Activated gamma-delta T cell (primary cell): ENCODE data around the gene KLHL8.
A peak's percentile ranks its signal among the peaks of the same experiment; 100 is the strongest.

Source experiments
- DNase-seq: peaks from one replicate; lab custom pipeline; 2025; lab: John Stamatoyannopoulos, UW
- total RNA-seq, 2 donors: gene quantifications; one replicate each; lab custom pipeline; 2026; lab: John Stamatoyannopoulos, UW

KLHL8 gene
- total RNA-seq = 23.0 to 28.7 reads per million in 2 donors

- DNase-seq = peak; percentile 80
Measured at GRCh38 chr4:87220094-87220822, at the start of gene KLHL8. Gene KLHL8, minus strand, starts transcription at chr4:87220618. Its CDS starts 25,079 bp downstream, at chr4:87195539.

- DNase-seq = no peak
Measured at GRCh38 chr4:87270144-87270543, 49.7 kb upstream of the KLHL8 start.

GRCh38 chr4:87268411-87268810 is 48.0 kb upstream of the KLHL8 start:
- no peak for DNase-seq

- no peak for DNase-seq
Measured at GRCh38 chr4:87266986-87267385, 46.6 kb upstream of the KLHL8 start.

- no peak for DNase-seq
Measured at GRCh38 chr4:87262886-87263285, 42.5 kb upstream of the KLHL8 start.

- no peak for DNase-seq
Measured at GRCh38 chr4:87260477-87260876, 40.1 kb upstream of the KLHL8 start.

- no peak for DNase-seq
Measured at GRCh38 chr4:87258677-87259076, 38.3 kb upstream of the KLHL8 start.

GRCh38 chr4:87257523-87257922 is 37.1 kb upstream of the KLHL8 start:
- no peak for DNase-seq

GRCh38 chr4:87255755-87256154 is 35.3 kb upstream of the KLHL8 start:
- no peak for DNase-seq

- DNase-seq = no peak
Measured at GRCh38 chr4:87251106-87251505, 30.7 kb upstream of the KLHL8 start.

GRCh38 chr4:87250294-87250693 is 29.9 kb upstream of the KLHL8 start:
- DNase-seq = no peak

- DNase-seq = no peak
Measured at GRCh38 chr4:87249332-87250019, 29.1 kb upstream of the KLHL8 start.

GRCh38 chr4:87243426-87244053 is 23.1 kb upstream of the KLHL8 start:
- no peak for DNase-seq

- no peak for DNase-seq
Measured at GRCh38 chr4:87241336-87241735, 20.9 kb upstream of the KLHL8 start.

- no peak for DNase-seq
Measured at GRCh38 chr4:87240341-87240740, 19.9 kb upstream of the KLHL8 start.

GRCh38 chr4:87239821-87240220 is 19.4 kb upstream of the KLHL8 start:
- DNase-seq = no peak

GRCh38 chr4:87239194-87239593 is 18.8 kb upstream of the KLHL8 start:
- no peak for DNase-seq

- no peak for DNase-seq
Measured at GRCh38 chr4:87236861-87237260, 16.4 kb upstream of the KLHL8 start.

GRCh38 chr4:87235020-87235671 is 14.7 kb upstream of the KLHL8 start:
- no peak for DNase-seq

GRCh38 chr4:87232216-87232615 is 11.8 kb upstream of the KLHL8 start:
- DNase-seq = no peak

- DNase-seq = no peak
Measured at GRCh38 chr4:87230806-87231205, 10.4 kb upstream of the KLHL8 start.

GRCh38 chr4:87229979-87230378 is 9.6 kb upstream of the KLHL8 start:
- DNase-seq = no peak
